Mesendoderm (in vitro differentiated cells): ENCODE measurements around the gene ABRACL.

ENCODE experiments used
- DNase-seq: peaks from one replicate; pipeline ENCODE4 v3.0.0; 2013
- H2AK5ac ChIP-seq: 2 replicates; pipeline ENCODE4 v1.6.1; 2013; ENCODE audit warnings: low read length, inconsistent platforms
- H2BK120ac ChIP-seq: 2 replicates; pipeline ENCODE4 v1.6.1; 2013; ENCODE audit warnings: low read depth, mild to moderate bottlenecking, low read length, moderate library complexity, mixed read lengths
- H2BK15ac ChIP-seq: replicated peaks from 2 replicates; pipeline ENCODE4 v1.6.1; 2013; ENCODE audit warnings: low read depth, mild to moderate bottlenecking, moderate library complexity
- H2BK5ac ChIP-seq: 2 replicates; pipeline ENCODE4 v1.6.1; 2013; ENCODE audit warnings: low read length, inconsistent platforms
- H3K18ac ChIP-seq: 2 replicates; pipeline ENCODE4 v1.6.1; 2013; ENCODE audit warnings: mild to moderate bottlenecking, low read length, mixed read lengths
- H3K23ac ChIP-seq: one replicate; pipeline ENCODE4 v1.6.1; 2013; ENCODE audit warnings: low read length
- H3K27ac ChIP-seq: 2 replicates; pipeline ENCODE4 v1.5.1; 2013; ENCODE audit warnings: low read depth, mild to moderate bottlenecking, inconsistent platforms, low read length, moderate library complexity
- H3K27me3 ChIP-seq: 2 replicates; pipeline ENCODE4 v1.6.1; 2013; ENCODE audit warnings: low read length, control low read depth, mild to moderate bottlenecking, inconsistent platforms; ENCODE audit not compliant: insufficient read depth, poor library complexity
- H3K36me3 ChIP-seq: 2 replicates; pipeline ENCODE4 v1.6.1; 2013; ENCODE audit warnings: low read length, inconsistent platforms; ENCODE audit not compliant: control insufficient read depth, insufficient read depth
- H3K4ac ChIP-seq: one replicate; pipeline ENCODE4 v1.6.1; 2013; ENCODE audit warnings: low read depth, mild to moderate bottlenecking, low read length, moderate library complexity
- H3K4me1 ChIP-seq: 2 replicates; pipeline ENCODE4 v1.6.1; 2013; ENCODE audit warnings: low read depth, low read length, inconsistent platforms; ENCODE audit not compliant: control insufficient read depth
- H3K4me2 ChIP-seq: 2 replicates; pipeline ENCODE4 v1.6.1; 2013; ENCODE audit warnings: low read length
- H3K4me3 ChIP-seq: 2 replicates; pipeline ENCODE4 v1.5.1; 2013; ENCODE audit warnings: mild to moderate bottlenecking, low read length
- H3K56ac ChIP-seq: one replicate; pipeline ENCODE4 v1.6.1; 2013; ENCODE audit warnings: low read length
- H3K79me1 ChIP-seq: 2 replicates; pipeline ENCODE4 v1.6.1; 2013; ENCODE audit warnings: low read length, inconsistent platforms
- H3K79me2 ChIP-seq: 2 replicates; pipeline ENCODE4 v1.6.1; 2013; ENCODE audit warnings: mild to moderate bottlenecking, low read length; ENCODE audit not compliant: control insufficient read depth, insufficient read depth
- H3K9ac ChIP-seq: 2 replicates; pipeline ENCODE4 v1.6.1; 2013; ENCODE audit warnings: low read length, inconsistent platforms
- H4K5ac ChIP-seq: one replicate; pipeline ENCODE4 v1.6.1; 2013; ENCODE audit warnings: low read length
- H4K8ac ChIP-seq: one replicate; pipeline ENCODE4 v1.6.1; 2013; ENCODE audit warnings: low read depth, mild to moderate bottlenecking, control low read depth, low read length, moderate library complexity
- WGBS: extraction: QIAGEN DNeasy Blood & Tissue Kit; methylation state at CpG from one replicate; pipeline ENCODE4 v1.1.7; 2013; ENCODE audit warnings: low lambda C conversion rate, missing lambda C conversion rate; ENCODE audit not compliant: insufficient coverage; ENCODE audit errors: extremely low coverage; 5-methylcytosine and 5-hydroxymethylcytosine counted together

Gene ABRACL

GRCh38 chr6:139079018-139079417, 50.5 kb downstream of the ABRACL start:
- no peaks in the 10 kb centered on the region for H3K27me3 ChIP-seq

GRCh38 chr6:139080255-139080920, 51.8 kb downstream of the ABRACL start:
- no peak overlapping the region for H3K18ac ChIP-seq
- no peaks in the 10 kb centered on the region for H3K79me2 ChIP-seq
- H3K9ac ChIP-seq: no peak overlapping the region
- H4K5ac ChIP-seq: no peak overlapping the region
- H2BK5ac ChIP-seq: no peak overlapping the region
- no peak for DNase-seq
- H3K4me1 ChIP-seq: no peaks in the 10 kb centered on the region
- H2AK5ac ChIP-seq: no peak overlapping the region
- no CpG with 5 or more reads among the region's 1 CpG for WGBS
- no peak overlapping the region for H2BK120ac ChIP-seq
- no peak overlapping the region for H3K56ac ChIP-seq
- no peaks in the 10 kb centered on the region for H3K27me3 ChIP-seq
- no peaks in the 10 kb centered on the region for H3K79me1 ChIP-seq
- H3K27ac ChIP-seq: no peak overlapping the region
- H3K4me2 ChIP-seq: no peak overlapping the region
- H4K8ac ChIP-seq: no peak overlapping the region
- H3K4ac ChIP-seq: no peak overlapping the region
- no peak overlapping the region for H2BK15ac ChIP-seq
- no peak overlapping the region for H3K4me3 ChIP-seq
- H3K36me3 ChIP-seq: no peaks in the 10 kb centered on the region
- no peak overlapping the region for H3K23ac ChIP-seq

More at GRCh38 chr6:139079018-139079417, 50.5 kb downstream of the ABRACL start:
- no peak overlapping the region for H2BK15ac ChIP-seq
- H3K23ac ChIP-seq: no peak overlapping the region
- H3K27ac ChIP-seq: no peak overlapping the region
- no CpG with 5 or more reads among the region's 2 CpGs for WGBS
- no peak overlapping the region for H2BK120ac ChIP-seq
- H2BK5ac ChIP-seq: no peak overlapping the region
- no peak overlapping the region for H4K5ac ChIP-seq
- no peak overlapping the region for H3K9ac ChIP-seq
- H2AK5ac ChIP-seq: no peak overlapping the region
- DNase-seq: no peak
- H3K79me1 ChIP-seq: no peaks in the 10 kb centered on the region
- H3K18ac ChIP-seq: no peak overlapping the region
- H3K4me1 ChIP-seq: no peaks in the 10 kb centered on the region
- no peak overlapping the region for H3K56ac ChIP-seq
- no peak overlapping the region for H3K4ac ChIP-seq
- no peak overlapping the region for H3K4me2 ChIP-seq
- no peaks in the 10 kb centered on the region for H3K79me2 ChIP-seq
- H3K36me3 ChIP-seq: no peaks in the 10 kb centered on the region
- H4K8ac ChIP-seq: no peak overlapping the region
- H3K4me3 ChIP-seq: no peak overlapping the region

GRCh38 chr6:139081471-139081870, 52.9 kb downstream of the ABRACL start:
- Histone ChIP-seq H3K27me3 (no peaks in the 10 kb centered on the region), H3K9ac (no peak overlapping the region), H2BK120ac (no peak overlapping the region), H3K4me2 (no peak overlapping the region), H3K4me3 (no peak overlapping the region), H3K4me1 (no peaks in the 10 kb centered on the region), H4K8ac (no peak overlapping the region), H2AK5ac (no peak overlapping the region), H3K18ac (no peak overlapping the region), H3K79me2 (no peaks in the 10 kb centered on the region), H2BK5ac (no peak overlapping the region), H4K5ac (no peak overlapping the region), H3K23ac (no peak overlapping the region), H3K36me3 (no peaks in the 10 kb centered on the region), H3K56ac (no peak overlapping the region), H2BK15ac (no peak overlapping the region), H3K79me1 (no peaks in the 10 kb centered on the region), H3K27ac (no peak overlapping the region), H3K4ac (no peak overlapping the region)
- no CpG with 5 or more reads among the region's 4 CpGs for WGBS
- DNase-seq: no peak

GRCh38 chr6:139082370-139082769, 53.8 kb downstream of the ABRACL start:
- Histone ChIP-seq H3K79me2 (no peaks in the 10 kb centered on the region), H3K4me2 (no peak overlapping the region), H3K23ac (no peak overlapping the region), H2BK120ac (no peak overlapping the region), H3K4me3 (no peak overlapping the region), H2AK5ac (no peak overlapping the region), H3K36me3 (no peaks in the 10 kb centered on the region), H3K27me3 (no peaks in the 10 kb centered on the region), H3K18ac (no peak overlapping the region), H2BK15ac (no peak overlapping the region), H3K79me1 (no peaks in the 10 kb centered on the region), H3K56ac (no peak overlapping the region), H3K27ac (no peak overlapping the region), H2BK5ac (no peak overlapping the region), H4K8ac (no peak overlapping the region), H3K4ac (no peak overlapping the region), H3K4me1 (no peaks in the 10 kb centered on the region), H3K9ac (no peak overlapping the region), H4K5ac (no peak overlapping the region)
- no CpG with 5 or more reads among the region's 5 CpGs for WGBS
- DNase-seq: no peak

- H3K23ac ChIP-seq: no peak overlapping the region
- no peaks in the 10 kb centered on the region for H3K79me1 ChIP-seq
- no peak overlapping the region for H3K4me3 ChIP-seq
- H3K27ac ChIP-seq: no peak overlapping the region
- no peak overlapping the region for H4K8ac ChIP-seq
- no peak overlapping the region for H2BK120ac ChIP-seq
- no peak overlapping the region for H4K5ac ChIP-seq
- H3K4me1 ChIP-seq: no peaks in the 10 kb centered on the region
- H2AK5ac ChIP-seq: no peak overlapping the region
- no peak overlapping the region for H3K9ac ChIP-seq
- no peak overlapping the region for H2BK15ac ChIP-seq
- no peaks in the 10 kb centered on the region for H3K79me2 ChIP-seq
- H3K4ac ChIP-seq: no peak overlapping the region
- no peak for DNase-seq
- H3K27me3 ChIP-seq: no peaks in the 10 kb centered on the region
- H3K56ac ChIP-seq: no peak overlapping the region
- H3K36me3 ChIP-seq: no peaks in the 10 kb centered on the region
- H2BK5ac ChIP-seq: no peak overlapping the region
- no CpG with 5 or more reads among the region's 1 CpG for WGBS
- no peak overlapping the region for H3K18ac ChIP-seq
- no peak overlapping the region for H3K4me2 ChIP-seq
These were observed 63.3 kb downstream of the ABRACL start for GRCh38 chr6:139091826-139092225.
